GM23338 (cell line): ENCODE results near the gene IDH3A. TPM values are rescaled to one million over a fixed set of nuclear protein-coding genes. Genes with fewer than 3 reads are reported as not detected.
A peak's percentile ranks its signal among the peaks of the same experiment; 100 is the strongest.

Source experiments
- ATAC-seq: fragments of 200-7000 bp; cut with Tn5 transposase; 3 replicates; pipeline ENCODE4 v1.9.1; 2020
- DNase-seq: peaks from one replicate; pipeline ENCODE4 v3.0.0-alpha.2; 2015; ENCODE audit warnings: low spot score
- H2AFZ ChIP-seq: fragments of 200-600 bp; sonication (generic); 2 replicates; pipeline ENCODE4 v1.8.0; 2016; ENCODE audit warnings: antibody characterized with exemption, mild to moderate bottlenecking, moderate library complexity
- H3F3A ChIP-seq: fragments of 200-600 bp; sonication (generic); replicated peaks from 2 replicates; pipeline ENCODE4 v1.8.0; 2017; ENCODE audit warnings: antibody characterized with exemption, mixed run types, low read depth
- H3K27ac ChIP-seq: fragments of 200-600 bp; sonication (generic); 2 replicates; pipeline ENCODE4 v1.6.1; 2016; ENCODE audit warnings: low read depth
- H3K27me3 ChIP-seq: fragments of 200-600 bp; sonication (generic); 2 replicates; pipeline ENCODE4 v1.8.0; 2016; ENCODE audit warnings: mild to moderate bottlenecking, mixed run types, moderate library complexity; ENCODE audit not compliant: insufficient read depth
- H3K36me3 ChIP-seq: fragments of 200-600 bp; sonication (generic); 2 replicates; pipeline ENCODE4 v1.8.0; 2016; ENCODE audit warnings: mild to moderate bottlenecking; ENCODE audit not compliant: insufficient read depth
- H3K4me1 ChIP-seq: fragments of 200-600 bp; sonication (generic); 2 replicates; pipeline ENCODE4 v1.8.0; 2016; ENCODE audit warnings: mild to moderate bottlenecking, moderate library complexity; ENCODE audit not compliant: insufficient read depth
- H3K4me2 ChIP-seq: fragments of 200-600 bp; sonication (generic); 2 replicates; pipeline ENCODE4 v1.7.1; 2017; ENCODE audit warnings: mixed run types
- H3K4me3 ChIP-seq: fragments of 200-600 bp; sonication (generic); 2 replicates; pipeline ENCODE4 v1.6.1; 2016; ENCODE audit warnings: mixed run types
- H3K79me2 ChIP-seq: fragments of 200-600 bp; sonication (generic); replicated peaks from 2 replicates; pipeline ENCODE4 v1.8.0; 2017; ENCODE audit warnings: mild to moderate bottlenecking; ENCODE audit not compliant: insufficient read depth
- H3K9me2 ChIP-seq: fragments of 200-600 bp; sonication (generic); 2 replicates; pipeline ENCODE4 v1.8.0; 2017; ENCODE audit not compliant: insufficient read depth
- H4K20me1 ChIP-seq: fragments of 200-600 bp; sonication (generic); replicated peaks from 2 replicates; pipeline ENCODE4 v1.8.0; 2017; ENCODE audit warnings: mild to moderate bottlenecking; ENCODE audit not compliant: insufficient read depth
- H3K27ac Mint-ChIP-seq: 2 replicates; pipeline ENCODE4 v1.8.0; 2020; ENCODE audit warnings: inconsistent platforms, mild to moderate bottlenecking, moderate library complexity, mixed read lengths
- H3K27me3 Mint-ChIP-seq: 3 replicates; pipeline ENCODE4 v1.8.0; 2022; ENCODE audit warnings: low read depth, mild to moderate bottlenecking, moderate library complexity, mixed read lengths, inconsistent platforms; ENCODE audit not compliant: insufficient read depth, poor library complexity
- H3K36me3 Mint-ChIP-seq: 3 replicates; pipeline ENCODE4 v1.8.0; 2021; ENCODE audit warnings: low read depth, mild to moderate bottlenecking, inconsistent platforms, moderate library complexity, mixed read lengths
- H3K4me1 Mint-ChIP-seq: 3 replicates; pipeline ENCODE4 v1.8.0; 2020; ENCODE audit warnings: mild to moderate bottlenecking, inconsistent platforms, mixed read lengths
- H3K4me3 Mint-ChIP-seq: 3 replicates; pipeline ENCODE4 v1.8.0; 2021; ENCODE audit warnings: moderate library complexity, mild to moderate bottlenecking, inconsistent platforms, mixed read lengths
- H3K9me3 Mint-ChIP-seq: 3 replicates; pipeline ENCODE4 v1.8.0; 2020; ENCODE audit warnings: moderate library complexity, mild to moderate bottlenecking, inconsistent platforms, mixed read lengths
- CTCF ChIP-seq, 2 experiments: fragments of 200-600 bp in 1 of 2; sonication (generic) in 1 of 2; conservative IDR thresholded peaks; 2 replicates each; pipeline versions ENCODE4 v1.5.1 to v1.6.1; 2016 to 2017; ENCODE audit warnings: antibody characterized with exemption in 2 of 2, low read depth in 2 of 2, mild to moderate bottlenecking in 2 of 2, moderate library complexity in 1 of 2
- EZH2 ChIP-seq: fragments of 200-600 bp; sonication (generic); IDR thresholded peaks from one replicate; pipeline ENCODE4 v1.8.0; 2017; ENCODE audit warnings: antibody characterized with exemption, mild to moderate bottlenecking, low read depth; ENCODE audit not compliant: unreplicated experiment
- JUNB ChIP-seq: IDR thresholded peaks from one replicate; pipeline ENCODE4 v1.6.1; 2016; ENCODE audit warnings: antibody characterized with exemption; ENCODE audit not compliant: unreplicated experiment
- NANOG ChIP-seq: IDR thresholded peaks from 2 replicates; pipeline ENCODE4 v1.6.1; 2016; ENCODE audit warnings: antibody characterized with exemption, borderline replicate concordance
- REST ChIP-seq: IDR thresholded peaks from one replicate; pipeline ENCODE4 v1.6.1; 2018; ENCODE audit warnings: antibody characterized with exemption; ENCODE audit not compliant: unreplicated experiment
- STAT1 ChIP-seq: IDR thresholded peaks from one replicate; pipeline ENCODE4 v1.6.1; 2016; ENCODE audit warnings: antibody characterized with exemption; ENCODE audit not compliant: unreplicated experiment
- polyA plus RNA-seq: library from polyadenylated mRNA; unstranded; fragments of >200 nt; fragmentation: Nextera tagmentation; extraction: Ambion mirVana; gene quantifications from 2 replicates; pipeline ENCODE4 v1.2.1, GENCODE V29; 2016
- total RNA-seq: library from RNA; depleted of rRNA; stranded (reverse); fragments of >200 nt; shearing (Covaris generic); gene quantifications from 2 replicates; pipeline ENCODE4 v1.2.3, GENCODE V29; 2014

The IDH3A gene
- total and polyA plus RNA-seq, 2 experiments from 2014 or later, result 24.1 to 41.6 TPM

GRCh38 chr15:78120523-78120922, 28.6 kb upstream of the IDH3A start (continued):
- TF ChIP-seq CTCF (conservative IDR thresholded peaks at IDR 0.05; ENCODE audit: low read depth in 2 of 2), result no peak
- no peak for TF ChIP-seq EZH2
- TF ChIP-seq STAT1, result no peak
- TF ChIP-seq NANOG, result no peak

- Histone ChIP-seq H3K4me2 (no peak overlapping the region), H3K9me2 (no peaks in the 10 kb centered on the region), H3K79me2 (peaks cover 3% of the 10 kb centered on the region; the same call in 1 of the 2 replicates), H3K36me3 (no peaks in the 10 kb centered on the region), H3K27ac (no peak overlapping the region), H4K20me1 (no peaks in the 10 kb centered on the region; the same call in 1 of the 2 replicates), H3K4me1 (peaks cover 16% of the 10 kb centered on the region; the same call in 1 of the 2 replicates), H3K4me3 (no peak overlapping the region), H2AFZ (no peak overlapping the region), H3F3A (0 out of 2 replicates have a peak, but pooled peaks cover 2% of the 10 kb centered on the region), H3K27me3 (no peaks in the 10 kb centered on the region)
- Mint-ChIP-seq H3K4me3 (no peak overlapping the region; the same call in 2 of the 3 replicates), H3K9me3 (no peaks in the 10 kb centered on the region), H3K36me3 (peaks cover 8% of the 10 kb centered on the region; the same call in 1 of the 3 replicates), H3K27me3 (peaks cover 7% of the 10 kb centered on the region), H3K4me1 (peaks cover 38% of the 10 kb centered on the region), H3K27ac (no peak overlapping the region)
- DNase-seq, result no peak
- ATAC-seq, result no peak
- TF ChIP-seq REST (peak; percentile 33), JUNB (no peak), STAT1 (no peak), CTCF (conservative IDR thresholded peaks at IDR 0.05; ENCODE audit: low read depth in 2 of 2) (no peak)
Observed at GRCh38 chr15:78125267-78125666, 23.9 kb upstream of the IDH3A start.
